Putamen (tissue), 1 donor: ENCODE measurements around the gene RUVBL1.

Source experiments
- DNase-seq: peaks from one replicate; pipeline ENCODE4 v3.0.0-alpha.2; 2016; ENCODE audit warnings: low spot score

RUVBL1 gene

GRCh38 chr3:128066676-128067075 lies 56.9 kb downstream of the RUVBL1 start:
- no peak for DNase-seq

- no peak for DNase-seq
Measured at GRCh38 chr3:128066114-128066513, 57.5 kb downstream of the RUVBL1 start.

DNA sequence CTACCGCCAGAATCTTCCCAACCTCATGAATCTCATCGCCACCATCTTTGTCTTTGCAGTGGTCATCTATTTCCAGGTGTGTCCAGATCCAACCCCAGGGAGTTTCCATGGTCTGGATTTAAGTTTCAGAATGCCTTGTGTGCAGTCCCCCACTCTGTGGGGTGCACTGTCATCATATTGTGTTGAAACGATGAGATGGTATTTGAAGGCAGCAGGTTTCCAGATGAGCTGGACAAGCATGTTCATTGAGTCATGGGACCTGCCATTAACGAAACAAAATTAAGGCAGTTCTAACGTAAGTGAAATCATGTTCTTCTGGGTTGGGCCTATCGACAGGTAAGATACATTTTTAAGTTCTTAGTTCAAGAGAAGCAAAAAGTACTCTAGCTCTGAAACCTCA lies 58.6 kb downstream of the RUVBL1 start:
- DNase-seq, result no peak

- no peak for DNase-seq
Measured at GRCh38 chr3:128063865-128064264, 59.7 kb downstream of the RUVBL1 start.

GRCh38 chr3:128062033-128062745 lies 61.4 kb downstream of the RUVBL1 start:
- DNase-seq, result no peak

- DNase-seq, result no peak
Measured at GRCh38 chr3:128060473-128061381, 62.9 kb downstream of the RUVBL1 start.

- DNase-seq, result no peak
Measured at GRCh38 chr3:128056258-128056657, 67.4 kb downstream of the RUVBL1 start.

GRCh38 chr3:128054367-128054766 lies 69.2 kb downstream of the RUVBL1 start:
- DNase-seq, result no peak

- no peak for DNase-seq
Measured at GRCh38 chr3:128053614-128054013, 70.0 kb downstream of the RUVBL1 start.

DNA sequence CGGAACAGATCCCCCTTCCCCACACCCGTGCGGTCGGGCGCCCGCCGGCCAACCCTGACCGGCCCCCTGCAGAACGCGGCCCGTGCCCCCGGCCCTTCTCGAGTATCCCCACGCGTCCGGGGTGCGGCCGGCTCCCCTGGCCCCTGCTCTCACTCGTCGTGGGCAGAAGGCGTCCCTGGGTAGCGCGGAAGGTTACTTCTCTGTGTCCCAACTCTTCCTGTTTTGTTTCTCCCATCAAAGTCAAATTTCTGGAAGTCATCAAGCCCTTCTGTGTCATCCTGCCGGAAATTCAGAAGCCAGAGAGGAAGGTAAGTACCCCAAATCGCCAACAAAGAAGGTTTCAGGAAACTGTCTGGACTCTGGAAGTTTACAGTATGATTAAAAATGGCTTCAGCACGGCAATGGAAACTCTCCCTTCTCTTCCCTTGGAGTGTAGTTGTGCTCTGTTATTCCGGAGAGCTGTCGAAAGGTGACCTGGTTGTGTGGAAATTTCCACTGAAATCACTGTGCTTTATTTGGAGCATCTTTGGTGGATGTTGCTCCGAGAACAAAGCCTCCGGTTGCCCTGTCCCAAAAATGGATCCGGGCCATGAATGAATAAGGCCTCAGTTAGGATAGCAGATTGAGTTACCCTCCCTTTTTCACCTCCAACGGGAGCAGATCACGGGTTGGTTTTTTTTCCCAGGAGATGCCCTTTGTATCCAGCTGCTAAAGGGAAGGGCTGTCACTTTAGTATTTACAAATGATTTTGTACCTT lies 70.8 kb downstream of the RUVBL1 start:
- DNase-seq, result no peak

DNA sequence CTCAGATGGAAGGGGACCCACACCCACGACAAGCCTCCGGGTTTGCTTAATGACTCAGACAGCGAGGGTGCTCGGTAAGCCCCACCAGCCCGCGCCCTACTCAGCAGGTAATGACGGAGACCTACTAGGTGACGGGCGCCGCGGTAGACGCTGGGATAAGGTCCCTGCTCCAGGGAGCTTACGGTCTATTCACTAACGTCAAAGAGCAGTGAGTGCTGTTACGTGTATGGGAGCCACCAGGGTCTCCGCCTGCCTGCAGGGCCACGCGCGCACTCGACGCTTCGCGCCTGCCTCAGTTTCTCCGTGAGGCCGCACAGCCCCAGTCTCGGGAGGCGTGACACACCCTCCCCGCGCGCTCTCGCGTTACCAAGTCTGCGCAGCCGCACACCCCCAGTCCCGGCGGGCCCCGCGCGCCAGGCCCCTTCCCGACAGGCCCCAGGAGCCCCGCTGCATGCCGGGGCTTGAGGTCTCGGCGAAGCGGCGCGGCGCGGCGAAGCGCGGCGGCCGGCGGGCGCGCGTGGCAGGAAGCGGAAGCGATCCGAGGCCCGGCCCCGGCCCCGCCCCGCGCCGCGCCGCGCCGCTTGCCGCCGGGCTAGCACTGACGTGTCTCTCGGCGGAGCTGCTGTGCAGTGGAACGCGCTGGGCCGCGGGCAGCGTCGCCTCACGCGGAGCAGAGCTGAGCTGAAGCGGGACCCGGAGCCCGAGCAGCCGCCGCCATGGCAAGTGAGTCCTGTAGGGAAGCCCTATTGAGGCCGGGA lies 71.6 kb downstream of the RUVBL1 start, which contains the start of gene SEC61A1:
SEC61A1 (plus strand) TSS at position 601 of the 758 bp plus-strand sequence; CDS start at position 717, 116 bp downstream.
- DNase-seq, result peak; percentile 93

DNA sequence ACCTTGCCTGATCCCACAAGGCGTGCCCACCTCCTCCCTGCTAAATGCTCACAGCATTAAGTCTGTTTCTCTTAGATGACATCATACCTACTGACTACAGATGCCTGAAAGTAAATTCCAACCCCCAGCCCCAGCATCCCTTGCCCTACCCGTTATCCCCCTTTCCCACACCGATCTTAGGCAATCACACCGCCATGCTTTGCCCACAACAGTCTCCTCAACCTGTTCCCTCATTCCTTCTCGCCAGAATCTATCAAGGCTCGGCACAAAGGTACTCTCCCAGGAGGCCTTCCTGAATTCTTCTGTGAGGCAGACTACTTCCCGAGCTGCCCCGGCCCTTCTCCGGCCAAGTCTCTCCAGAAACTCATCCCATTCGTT lies 72.2 kb downstream of the RUVBL1 start:
- DNase-seq, result peak; percentile 24

DNA sequence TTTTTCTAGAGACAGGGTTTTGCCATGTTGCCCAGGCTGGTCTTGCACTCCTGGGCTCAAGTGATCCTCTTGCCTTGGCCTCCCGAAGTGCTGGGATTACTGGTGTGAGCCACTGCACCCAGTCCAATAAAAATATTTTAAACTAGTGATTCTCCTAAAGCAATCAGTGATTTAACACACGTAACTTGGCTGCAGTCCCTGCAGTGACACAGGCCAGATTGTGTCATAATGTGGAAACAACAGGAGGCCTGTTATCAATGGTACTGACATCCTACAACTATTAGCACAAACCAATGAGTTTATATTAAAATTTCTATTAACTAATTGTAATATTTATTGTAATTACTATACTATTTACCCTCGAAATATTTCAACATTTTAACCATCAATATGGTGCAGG lies 73.0 kb downstream of the RUVBL1 start:
- DNase-seq, result no peak

- no peak for DNase-seq
Measured at GRCh38 chr3:128041344-128041743, 82.3 kb downstream of the RUVBL1 start.

- DNase-seq, result no peak
Measured at GRCh38 chr3:128040660-128041059, 83.0 kb downstream of the RUVBL1 start.

DNA sequence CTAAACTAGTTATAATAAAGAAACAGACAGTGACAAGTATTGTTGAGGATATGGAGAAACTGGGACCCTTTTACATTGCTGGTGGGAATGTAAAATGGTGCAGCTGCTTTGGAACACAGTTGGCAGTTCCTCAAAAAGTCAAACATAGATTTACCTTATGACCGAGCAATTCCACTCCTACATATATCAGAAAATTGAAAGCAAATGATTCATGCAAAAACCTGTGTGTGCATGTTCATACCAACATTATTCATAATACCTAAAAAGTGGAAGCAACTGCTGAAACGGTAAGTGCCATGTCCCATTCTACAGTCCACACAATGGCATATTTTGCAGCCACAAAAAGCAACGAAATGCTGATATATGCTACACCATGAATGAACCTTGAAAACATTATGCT lies 83.6 kb downstream of the RUVBL1 start:
- DNase-seq, result no peak

- DNase-seq, result no peak
Measured at GRCh38 chr3:128036119-128036518, 87.5 kb downstream of the RUVBL1 start.

GRCh38 chr3:128033102-128033501 lies 90.5 kb downstream of the RUVBL1 start:
- DNase-seq, result no peak
